ENCODE data around the gene MDK. TPM values are rescaled to one million over a fixed set of nuclear protein-coding genes. Genes with fewer than 3 reads are reported as not detected.

MDK gene
- total and polyA plus RNA-seq, 12 donors: 3.6 to 16.5 (median 5.3) TPM

DNA sequence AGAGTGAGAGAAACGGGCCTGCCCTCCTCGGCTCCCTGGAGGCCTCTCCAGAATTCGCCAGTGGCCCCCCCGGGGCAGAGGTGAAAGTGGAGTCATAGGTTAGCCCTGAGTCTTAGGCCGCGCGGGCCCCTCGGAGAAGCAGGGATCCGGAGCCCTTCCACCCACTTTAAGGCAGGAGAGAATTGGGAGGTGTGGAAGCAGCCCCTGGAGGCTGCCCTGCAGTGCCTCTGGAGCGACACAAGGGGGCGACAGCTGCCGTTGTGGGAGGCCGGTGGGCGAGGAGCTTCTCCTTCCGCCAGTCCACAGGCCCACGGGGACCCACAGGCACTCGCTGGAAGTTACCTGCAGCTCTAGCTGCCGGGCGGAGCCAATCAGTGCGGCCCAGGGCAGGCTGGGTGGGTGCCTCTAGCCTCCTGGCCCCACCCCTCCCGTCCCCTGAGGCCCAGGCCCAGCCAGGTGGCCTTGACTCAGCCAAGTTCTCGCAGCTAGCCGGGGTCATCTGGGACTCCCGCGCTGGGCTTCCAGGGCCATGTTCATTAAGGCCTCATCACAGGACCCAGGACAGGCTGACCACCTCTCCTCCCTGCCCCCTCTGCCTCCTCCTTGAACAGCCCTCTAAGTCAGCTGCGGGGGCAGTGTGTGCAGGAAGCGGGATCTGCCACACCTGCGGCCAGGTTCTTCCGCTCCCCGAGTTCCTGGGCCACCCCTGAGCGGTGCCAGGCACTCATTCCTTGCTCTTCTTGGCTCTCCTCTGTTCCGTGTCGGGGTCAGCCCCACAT, 29.2 kb upstream of the MDK start:
- TF ChIP-seq, protein P1, sequence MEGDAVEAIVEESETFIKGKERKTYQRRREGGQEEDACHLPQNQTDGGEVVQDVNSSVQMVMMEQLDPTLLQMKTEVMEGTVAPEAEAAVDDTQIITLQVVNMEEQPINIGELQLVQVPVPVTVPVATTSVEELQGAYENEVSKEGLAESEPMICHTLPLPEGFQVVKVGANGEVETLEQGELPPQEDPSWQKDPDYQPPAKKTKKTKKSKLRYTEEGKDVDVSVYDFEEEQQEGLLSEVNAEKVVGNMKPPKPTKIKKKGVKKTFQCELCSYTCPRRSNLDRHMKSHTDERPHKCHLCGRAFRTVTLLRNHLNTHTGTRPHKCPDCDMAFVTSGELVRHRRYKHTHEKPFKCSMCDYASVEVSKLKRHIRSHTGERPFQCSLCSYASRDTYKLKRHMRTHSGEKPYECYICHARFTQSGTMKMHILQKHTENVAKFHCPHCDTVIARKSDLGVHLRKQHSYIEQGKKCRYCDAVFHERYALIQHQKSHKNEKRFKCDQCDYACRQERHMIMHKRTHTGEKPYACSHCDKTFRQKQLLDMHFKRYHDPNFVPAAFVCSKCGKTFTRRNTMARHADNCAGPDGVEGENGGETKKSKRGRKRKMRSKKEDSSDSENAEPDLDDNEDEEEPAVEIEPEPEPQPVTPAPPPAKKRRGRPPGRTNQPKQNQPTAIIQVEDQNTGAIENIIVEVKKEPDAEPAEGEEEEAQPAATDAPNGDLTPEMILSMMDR (IDR thresholded peaks at IDR 0.05): peak; percentile 70 to 98 (median 95)
- intact Hi-C loops (cut with DNase I): loop anchor here in 1 of 10 donors (2.0 kb wide), 1 partner anchor 15 kb away; no protein-coding TSS in a partner anchor
- Histone ChIP-seq H3K27me3 (no peaks in the 10 kb centered on the region), H3K9me3 (no peaks in the 10 kb centered on the region), H3K4me3 (peak overlapping the region in 6 of 10 donors; percentile 23 to 33 (median 26)), H3K27ac (peak overlapping the region in 9 of 10 donors; percentile 35 to 91 (median 74)), H3K36me3 (peaks cover 0 to 28% (median 0%) of the 10 kb centered on the region in 9 donors), H3K4me1 (peaks cover 22 to 83% (median 63%) of the 10 kb centered on the region in 9 donors)
- peak; percentile 16 to 54 (median 44) for ATAC-seq
- 49 to 51% methylated on average over 33 of the region's 33 CpGs for WGBS, 2 donors
- DNase-seq: peak in 1 of 2 donors; percentile 66

DNA sequence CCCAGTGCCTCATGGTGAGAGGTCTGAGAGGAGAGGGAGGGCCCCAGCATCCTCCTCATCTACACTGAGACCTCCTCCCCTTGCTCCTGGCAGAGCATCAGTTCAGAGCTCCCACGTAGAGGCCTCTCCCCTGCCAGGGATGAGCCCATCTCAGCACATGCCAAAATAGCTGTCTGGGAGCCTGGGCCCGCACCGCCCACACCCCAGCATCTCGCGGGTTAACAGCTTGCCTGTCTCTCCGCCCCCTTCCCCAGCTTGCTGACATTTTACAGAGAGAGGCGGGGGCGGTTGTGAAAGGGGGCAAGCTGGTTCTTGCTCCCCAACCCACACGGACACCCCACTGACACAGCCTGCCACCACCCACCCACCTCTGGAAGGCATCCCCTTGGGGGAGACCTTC, 27.8 kb upstream of the MDK start:
- DNase-seq (no peak), ATAC-seq (no peak)
- Histone ChIP-seq H3K27me3 (no peaks in the 10 kb centered on the region), H3K36me3 (peaks cover 0 to 28% (median 0%) of the 10 kb centered on the region in 9 donors), H3K4me1 (peaks cover 21 to 87% (median 53%) of the 10 kb centered on the region in 9 donors), H3K27ac (peak overlapping the region in 3 of 10 donors; percentile 30 to 41 (median 31)), H3K9me3 (no peaks in the 10 kb centered on the region), H3K4me3 (no peak overlapping the region)
- intact Hi-C loops (cut with DNase I): loop anchor here in 1 of 10 donors (2.0 kb wide), 1 partner anchor 13 kb away; no protein-coding TSS in a partner anchor
- WGBS, 2 donors: 61 to 62% methylated on average over 9 of the region's 9 CpGs
- TF ChIP-seq, protein P1 (IDR thresholded peaks at IDR 0.05): no peak

DNA sequence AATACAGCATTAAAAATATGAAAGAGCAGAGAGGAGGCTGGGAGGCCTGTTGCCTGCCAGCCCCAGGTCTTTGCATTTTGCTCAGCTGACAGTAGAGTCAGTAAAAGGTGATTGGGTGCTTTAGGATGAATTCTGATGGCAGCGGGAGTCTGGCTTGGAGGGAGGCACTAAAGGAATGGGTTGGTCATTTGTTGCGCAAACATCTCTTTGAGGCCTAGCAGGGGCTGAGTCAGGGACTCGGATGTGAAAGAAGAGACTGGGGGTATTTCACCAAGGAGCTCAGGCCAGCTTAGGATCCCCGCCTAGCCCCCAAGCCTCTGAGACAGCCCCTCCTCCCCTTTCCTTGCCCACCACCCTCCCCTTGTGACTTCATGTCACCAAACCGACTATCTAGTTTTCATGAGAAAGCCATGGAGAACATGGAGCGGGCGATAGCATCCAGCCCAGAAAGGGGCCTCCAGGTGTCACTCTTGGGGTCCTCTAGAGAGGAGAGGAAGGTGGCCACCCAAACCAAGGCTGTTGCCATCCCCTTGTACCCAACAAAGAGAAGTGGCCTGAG, 24.5 kb upstream of the MDK start:
- Histone ChIP-seq H3K4me1 (peaks cover 13 to 85% (median 37%) of the 10 kb centered on the region in 9 donors), H3K36me3 (peaks cover 0 to 28% (median 0%) of the 10 kb centered on the region in 9 donors), H3K4me3 (no peak overlapping the region), H3K9me3 (no peaks in the 10 kb centered on the region), H3K27me3 (no peaks in the 10 kb centered on the region), H3K27ac (peak overlapping the region in 3 of 10 donors; percentile 23 to 51 (median 51))
- WGBS, 2 donors: 90 to 93% methylated on average over 7 of the region's 7 CpGs
- ATAC-seq: no peak
- TF ChIP-seq, protein P1 (IDR thresholded peaks at IDR 0.05): no peak
- intact Hi-C loops (cut with DNase I): no loop called here
- DNase-seq: no peak

DNA sequence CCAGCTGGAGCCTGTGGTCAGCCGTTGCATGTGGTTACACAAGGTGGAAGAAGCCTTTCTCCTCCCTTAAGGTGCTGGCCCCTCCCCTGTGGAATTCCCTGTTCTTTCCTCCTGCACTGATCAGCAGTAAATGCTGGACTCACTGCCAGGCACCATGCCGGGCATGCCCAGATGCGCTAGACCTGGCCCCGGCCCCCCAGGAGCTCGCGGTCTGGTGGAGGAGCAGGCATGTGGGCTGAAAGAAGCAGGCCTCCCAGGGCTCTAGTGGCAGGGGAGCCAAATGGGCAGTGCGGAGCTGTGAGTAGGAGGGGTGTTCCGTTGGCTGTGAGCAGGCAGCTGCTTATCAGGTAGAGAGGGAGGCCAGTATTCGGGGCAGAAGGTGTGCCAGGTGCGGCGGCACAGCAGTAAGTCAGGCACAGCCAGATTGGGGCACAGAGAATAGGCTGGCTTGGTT, 24.0 kb upstream of the MDK start:
- TF ChIP-seq, protein P1 (IDR thresholded peaks at IDR 0.05): no peak
- 74 to 80% methylated on average over 11 of the region's 11 CpGs for WGBS, 2 donors
- Histone ChIP-seq H3K27me3 (no peaks in the 10 kb centered on the region), H3K4me3 (no peak overlapping the region), H3K36me3 (peaks cover 0 to 28% (median 0%) of the 10 kb centered on the region in 9 donors), H3K27ac (peak overlapping the region in 3 of 10 donors; percentile 23 to 51 (median 51)), H3K9me3 (no peaks in the 10 kb centered on the region), H3K4me1 (peaks cover 16 to 85% (median 37%) of the 10 kb centered on the region in 9 donors)
- DNase-seq (no peak), ATAC-seq (peak in 1 of 8 donors; percentile 2)
- intact Hi-C loops (cut with DNase I): no loop called here

All from heart right ventricle (tissue), 16 donors.